Measurements from ENCODE around the gene ABCC6.
"Not testable (repeated sequence)": the region's sequence is repeated elsewhere in the genome, so short reads cannot be mapped to it uniquely, and the experiment has no call there.

Gene ABCC6

GRCh38 chr16:16162591-16162990 lies 60.7 kb downstream of the ABCC6 start:
- DNase-seq (ENCODE audit: low read depth in 4 of 4, low spot score in 1 of 4), result no peak

DNA sequence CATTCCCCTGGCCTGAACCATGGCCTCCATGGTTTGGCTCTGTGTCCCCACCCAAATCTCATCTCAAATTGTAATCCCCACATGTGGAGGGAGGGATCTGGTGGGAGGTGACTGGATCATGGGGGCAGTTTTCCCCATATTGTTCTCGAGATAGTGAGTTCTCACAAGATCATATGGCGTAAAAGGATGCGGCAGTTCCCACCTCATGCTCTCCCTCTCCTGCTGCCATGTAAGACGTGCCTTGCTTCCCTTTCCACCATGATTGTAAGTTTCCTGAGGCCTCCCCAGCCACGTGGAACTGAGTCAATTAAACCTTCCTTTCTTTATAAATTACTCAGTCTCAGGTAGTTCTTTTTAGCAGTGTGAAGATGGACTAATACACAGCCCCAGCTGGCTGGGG lies 61.5 kb downstream of the ABCC6 start:
- not testable (repeated sequence) for DNase-seq (ENCODE audit: low read depth in 4 of 4, low spot score in 1 of 4)

- no peak for DNase-seq (ENCODE audit: low read depth in 4 of 4, low spot score in 1 of 4)
Observed at GRCh38 chr16:16161319-16161718, 62.0 kb downstream of the ABCC6 start.

DNA sequence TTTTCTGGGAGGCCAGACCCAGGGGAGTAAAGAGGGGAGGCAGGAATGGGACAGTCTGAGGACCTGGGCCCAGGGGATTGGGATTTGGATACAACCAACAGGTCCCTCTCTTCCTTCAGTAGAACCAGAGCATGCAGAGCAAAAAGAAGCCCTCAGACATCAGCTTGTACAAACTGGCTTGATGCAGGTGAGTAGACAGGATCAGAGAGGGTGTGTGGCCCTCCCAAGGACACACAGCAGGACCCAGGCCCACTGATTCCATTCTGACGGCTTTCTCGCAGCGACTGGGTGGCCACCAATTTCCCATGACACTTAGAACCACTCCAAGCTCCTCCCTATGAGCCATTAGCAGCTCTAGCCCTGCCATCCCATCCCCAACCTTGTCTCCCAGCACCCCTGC lies 63.6 kb downstream of the ABCC6 start:
- no peak for DNase-seq (ENCODE audit: low read depth in 4 of 4, low spot score in 1 of 4)

DNA sequence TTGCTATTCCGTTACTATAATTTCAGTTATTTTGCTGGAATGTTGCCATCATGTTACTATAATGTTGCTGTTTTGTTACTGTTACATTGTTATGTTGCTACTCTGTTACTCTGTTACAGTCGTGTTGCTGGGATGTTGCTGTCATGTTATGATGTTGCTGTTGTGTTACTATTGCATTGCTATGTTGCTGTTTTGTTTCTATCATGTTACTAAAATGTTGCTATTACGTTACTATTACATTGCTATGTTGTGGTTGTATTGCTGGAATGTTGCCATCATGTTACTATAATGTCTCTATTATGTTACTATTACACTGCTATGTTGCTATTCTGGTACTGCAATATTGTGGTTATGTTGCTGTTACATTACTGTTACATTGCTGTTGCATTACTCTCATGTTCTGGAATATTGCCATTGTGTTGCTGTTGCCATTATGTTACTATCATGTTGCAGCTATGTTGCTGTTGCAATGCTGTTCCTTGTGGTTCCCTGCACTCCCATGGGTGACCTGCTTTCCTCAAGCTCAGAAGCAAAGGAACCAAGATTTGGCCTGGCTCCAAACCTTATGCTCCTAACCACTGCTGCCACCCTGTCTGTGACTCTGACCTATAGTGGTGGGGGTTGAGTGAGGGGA lies 64.4 kb downstream of the ABCC6 start:
- no peak for DNase-seq (ENCODE audit: low read depth in 4 of 4, low spot score in 1 of 4)

- DNase-seq (ENCODE audit: low read depth in 4 of 4, low spot score in 1 of 4), result no peak
Observed at GRCh38 chr16:16158082-16158658, 65.1 kb downstream of the ABCC6 start.

GRCh38 chr16:16157166-16157565 lies 66.1 kb downstream of the ABCC6 start:
- DNase-seq (ENCODE audit: low read depth in 4 of 4, low spot score in 1 of 4), result no peak

GRCh38 chr16:16155234-16155633 lies 68.1 kb downstream of the ABCC6 start:
- no peak for DNase-seq (ENCODE audit: low read depth in 4 of 4, low spot score in 1 of 4)

DNA sequence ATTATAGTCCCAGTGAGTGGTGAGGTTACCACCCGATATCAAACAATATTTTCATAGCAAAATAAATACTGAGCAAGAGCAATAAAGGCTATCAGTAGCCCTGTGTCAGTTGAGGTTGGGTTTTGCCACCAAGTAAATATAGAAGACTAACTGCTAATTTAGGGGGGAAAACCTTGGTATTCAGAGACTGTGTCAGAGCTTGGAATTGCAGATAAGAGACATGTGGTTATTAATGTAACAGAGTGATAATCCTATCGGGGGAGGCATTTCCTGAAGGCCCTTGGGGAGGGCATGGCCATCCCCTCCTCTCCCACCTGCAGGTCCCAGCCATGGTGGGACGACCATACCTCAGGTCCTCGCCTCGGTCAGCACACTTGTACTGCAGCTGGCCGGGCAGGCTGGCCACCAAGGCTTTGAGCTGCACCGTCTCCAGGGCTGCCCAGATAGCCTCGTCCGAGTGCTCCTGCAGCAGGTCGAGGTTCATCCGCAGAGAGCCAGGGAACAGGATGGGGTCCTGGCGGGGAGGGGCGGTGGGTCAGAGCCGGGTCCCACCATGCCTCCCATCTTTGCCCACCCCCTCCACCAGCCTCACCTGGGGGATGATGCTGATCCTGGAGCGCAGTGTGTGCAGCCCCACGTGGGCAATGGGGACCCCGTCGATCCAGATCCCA lies 68.9 kb downstream of the ABCC6 start:
- no peak for DNase-seq (ENCODE audit: low read depth in 4 of 4, low spot score in 1 of 4)

GRCh38 chr16:16153000-16153399 lies 70.3 kb downstream of the ABCC6 start:
- DNase-seq (ENCODE audit: low read depth in 4 of 4, low spot score in 1 of 4), result not testable (repeated sequence)

DNA sequence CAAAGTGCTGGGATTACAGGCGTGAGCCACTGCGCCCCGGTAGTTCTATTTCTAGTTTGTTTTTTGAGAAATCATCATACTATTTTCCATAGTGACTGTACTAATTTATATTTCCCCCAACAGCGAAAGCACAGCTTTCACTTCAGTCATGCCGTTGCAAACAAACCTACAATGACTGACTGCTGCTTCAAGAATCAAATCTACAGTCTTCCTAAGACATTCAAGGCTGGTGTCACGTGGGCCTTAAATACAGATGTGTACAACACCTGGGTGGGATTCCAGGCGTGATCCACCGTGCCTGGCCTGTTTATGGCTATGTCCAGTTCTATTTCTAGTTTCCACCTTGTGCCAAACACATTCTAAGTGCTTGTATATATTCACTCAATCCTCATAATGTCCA lies 72.0 kb downstream of the ABCC6 start:
- no peak for DNase-seq (ENCODE audit: low read depth in 4 of 4, low spot score in 1 of 4)

DNA sequence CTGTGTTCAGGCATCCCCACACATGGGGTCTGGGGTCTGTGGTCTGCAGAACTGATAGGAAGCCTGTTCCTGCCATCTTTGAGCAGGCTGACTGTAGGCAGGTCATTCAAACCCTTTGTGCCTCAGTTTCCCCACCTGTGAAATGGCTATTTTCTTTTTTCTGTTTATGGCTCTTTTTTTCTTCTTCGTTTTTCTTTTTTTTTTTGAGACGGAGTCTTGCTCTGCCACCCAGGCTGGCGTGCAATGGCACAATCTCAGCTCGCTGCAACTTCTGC lies 72.5 kb downstream of the ABCC6 start:
- DNase-seq (ENCODE audit: low read depth in 4 of 4, low spot score in 1 of 4), result no peak

DNA sequence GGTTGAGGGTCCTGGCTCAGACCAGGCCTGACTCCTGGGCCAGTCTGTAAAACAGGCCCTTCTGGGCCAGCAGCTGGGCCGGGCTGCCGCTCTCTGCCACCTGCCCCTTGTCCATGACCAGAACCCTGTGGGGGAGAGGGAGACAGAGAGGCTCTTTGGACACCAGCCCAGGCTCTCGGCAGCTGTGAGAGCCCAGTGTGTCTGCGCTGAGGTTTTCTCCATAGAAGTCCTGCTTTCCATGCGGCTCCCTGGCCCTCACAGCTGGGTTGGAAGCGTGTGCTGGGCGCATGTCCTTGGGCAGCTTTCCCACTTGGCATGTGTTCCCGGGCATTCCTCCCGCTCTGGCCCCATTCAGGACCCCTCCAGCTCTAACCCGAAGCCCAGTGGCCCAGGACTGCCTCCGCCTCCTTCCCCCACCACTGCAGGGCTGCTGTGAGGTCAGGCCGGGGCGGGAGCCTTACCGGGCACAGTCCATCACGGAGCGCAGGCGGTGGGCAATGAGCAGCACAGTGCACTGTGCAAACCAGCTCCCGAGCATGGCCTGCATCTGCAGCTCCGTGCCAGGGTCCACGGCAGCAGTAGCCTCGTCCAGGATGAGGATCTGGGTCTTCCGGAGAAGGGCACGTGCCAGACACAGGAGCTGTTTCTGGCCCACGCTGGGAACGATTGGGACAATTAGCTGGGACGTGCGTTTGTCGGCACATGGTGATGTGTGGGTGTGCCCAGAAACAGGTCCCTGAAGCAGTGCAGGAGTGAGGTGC lies 73.0 kb downstream of the ABCC6 start:
- DNase-seq (ENCODE audit: low read depth in 4 of 4, low spot score in 1 of 4), result no peak

GRCh38 chr16:16149710-16150116 lies 73.6 kb downstream of the ABCC6 start:
- DNase-seq (ENCODE audit: low read depth in 4 of 4, low spot score in 1 of 4), result no peak

DNA sequence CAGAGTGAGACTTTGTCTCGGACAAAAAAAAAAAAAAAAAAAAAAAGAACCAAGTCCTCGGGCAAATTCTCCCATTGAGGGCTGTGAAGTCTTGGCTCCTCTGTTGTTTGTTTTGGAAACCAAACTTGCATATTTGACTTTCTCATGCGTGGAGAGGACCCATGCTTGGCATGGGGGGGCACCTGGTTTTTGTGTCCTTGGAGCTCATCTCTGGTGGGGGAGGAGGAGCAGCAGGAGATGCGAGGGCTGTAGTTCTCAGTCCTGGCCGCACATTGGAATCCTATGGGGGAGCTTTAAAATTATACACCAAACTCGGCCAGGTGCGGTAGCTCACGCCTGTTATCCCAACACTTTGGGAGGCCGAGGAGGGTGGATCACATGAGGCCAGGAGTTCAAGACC lies 74.5 kb downstream of the ABCC6 start:
- no peak for DNase-seq (ENCODE audit: low read depth in 4 of 4, low spot score in 1 of 4)

- DNase-seq (ENCODE audit: low read depth in 4 of 4, low spot score in 1 of 4), result not testable (repeated sequence)
Observed at GRCh38 chr16:16148000-16148599, 75.2 kb downstream of the ABCC6 start.

DNA sequence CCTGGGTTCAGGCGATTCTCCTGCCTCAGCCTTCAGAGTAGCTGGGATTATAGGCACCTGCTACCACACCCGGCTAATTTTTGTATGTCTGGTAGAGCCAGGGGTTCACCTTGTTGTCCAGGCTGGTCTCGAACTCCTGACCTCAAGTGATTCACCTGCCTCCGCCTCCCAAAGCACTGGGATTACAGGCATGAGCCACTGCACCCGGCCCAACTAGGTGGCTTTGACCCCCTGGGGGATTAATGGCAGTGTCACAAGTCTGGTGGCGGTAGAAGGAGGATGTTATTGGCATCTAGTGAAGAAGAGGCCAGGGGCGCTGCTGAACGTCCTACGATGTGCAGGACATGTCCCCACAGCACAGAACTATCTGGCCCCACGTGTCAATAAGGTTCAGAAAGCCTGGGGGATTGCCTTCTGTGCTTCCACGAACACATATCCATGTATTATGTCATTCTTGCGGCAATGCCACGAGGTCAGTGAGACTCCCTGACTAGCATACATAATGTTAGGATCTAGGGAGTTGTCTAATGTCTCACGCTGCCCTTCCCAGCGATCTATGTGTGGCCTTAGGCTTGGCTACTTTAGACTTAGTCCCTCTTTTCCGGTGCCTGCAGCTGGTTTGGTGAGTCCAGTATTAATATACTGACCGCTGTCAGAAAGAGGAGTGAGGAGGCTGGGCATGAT lies 75.8 kb downstream of the ABCC6 start:
- no peak for DNase-seq (ENCODE audit: low read depth in 4 of 4, low spot score in 1 of 4)

DNA sequence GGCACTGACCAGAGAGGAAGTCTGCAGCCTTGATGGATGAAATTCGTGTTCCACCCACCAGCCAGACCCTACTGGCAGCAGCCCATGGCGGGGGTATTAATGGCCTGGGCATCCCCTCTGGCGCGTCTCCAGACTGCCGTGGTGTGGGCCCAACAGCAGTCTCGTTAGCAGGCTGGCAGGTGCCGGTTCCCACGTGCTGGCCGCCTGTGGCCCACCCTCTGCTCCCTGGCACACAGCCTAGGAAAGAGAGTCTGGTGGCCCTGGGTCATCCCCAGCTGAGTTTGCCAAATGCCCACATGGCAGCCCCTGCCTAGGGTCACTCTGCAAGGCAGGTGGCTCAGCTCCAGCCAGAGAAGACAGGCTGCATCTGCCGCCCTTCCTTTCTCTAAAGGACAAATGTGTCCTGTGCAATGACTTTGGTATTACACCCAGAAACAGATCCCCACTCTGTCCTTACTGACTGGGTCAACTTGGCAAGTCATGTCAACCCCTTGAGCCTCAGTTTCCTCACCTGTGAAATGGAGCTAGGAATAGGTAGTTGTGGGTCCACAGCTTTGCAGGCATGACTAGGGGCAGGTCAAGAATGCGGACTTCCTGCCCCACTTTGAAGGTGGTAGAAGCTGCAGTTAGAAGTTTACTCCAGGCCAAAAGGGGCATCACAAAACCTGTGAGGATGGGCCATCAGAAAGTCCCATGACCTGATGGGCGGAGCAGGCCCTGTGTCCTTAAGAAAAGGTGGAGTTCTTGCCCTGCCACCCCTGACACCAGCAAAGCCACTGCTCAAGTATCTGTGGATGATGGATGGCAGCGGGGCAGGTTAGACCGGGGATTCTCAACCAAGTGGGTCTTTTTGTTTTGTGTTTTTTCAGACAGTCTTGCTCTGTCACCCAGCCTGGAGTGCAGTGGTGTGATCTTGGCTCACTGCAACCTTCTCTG lies 76.6 kb downstream of the ABCC6 start:
- DNase-seq (ENCODE audit: low read depth in 4 of 4, low spot score in 1 of 4), result no peak

DNA sequence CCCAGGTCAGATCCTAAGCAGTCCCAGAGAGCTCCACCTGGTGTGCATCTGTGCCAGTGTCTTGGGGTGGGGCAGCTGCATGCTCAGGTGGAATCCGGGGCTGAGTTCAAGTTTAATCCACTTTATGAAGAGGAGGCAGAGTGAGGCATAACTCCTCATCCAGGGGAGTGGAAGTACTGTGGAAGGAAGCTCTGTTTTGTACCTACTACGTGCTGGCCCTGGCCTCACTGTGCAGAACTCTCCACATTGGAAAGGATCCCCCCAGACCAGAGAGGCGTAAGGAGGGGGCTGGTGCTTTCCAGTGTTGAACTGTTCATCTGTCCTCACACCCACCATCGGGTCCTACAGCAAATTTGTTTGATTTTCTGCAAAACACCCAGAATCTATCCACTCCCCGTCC lies 78.0 kb downstream of the ABCC6 start:
- DNase-seq (ENCODE audit: low read depth in 4 of 4, low spot score in 1 of 4), result no peak

DNA sequence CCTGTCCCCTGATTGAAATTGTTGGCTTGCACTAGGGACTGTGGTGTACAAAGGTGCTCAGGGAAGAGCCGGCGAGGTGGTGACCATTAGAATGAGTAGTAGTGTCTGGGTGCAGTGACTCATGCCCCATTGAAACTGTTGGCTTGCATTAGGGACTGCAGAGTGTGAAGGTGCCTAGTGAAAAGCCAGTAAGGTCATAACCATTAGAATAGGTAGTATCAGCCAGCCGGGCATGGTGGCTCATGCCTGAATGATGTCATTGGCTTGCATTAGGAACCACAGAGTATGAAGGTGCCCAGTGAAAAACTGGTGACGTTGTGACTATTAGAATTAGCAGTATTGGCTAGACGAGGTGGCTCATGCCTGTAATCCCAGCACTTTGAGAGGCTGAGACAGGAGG lies 78.9 kb downstream of the ABCC6 start:
- DNase-seq (ENCODE audit: low read depth in 4 of 4, low spot score in 1 of 4), result no peak

Measured in stimulated activated CD4-positive, alpha-beta T cell treated with anti-CD3 and anti-CD28 coated beads, Interleukin-1b, Interleukin-23, amount 100 ng/mL, for 24 hours (primary cell).